GM18519 (cell line): ENCODE measurements around the gene MS4A6A.
"Not testable (repeated sequence)": the region's sequence is repeated elsewhere in the genome, so short reads cannot be mapped to it uniquely, and the experiment has no call there.

ENCODE experiments used
- ATAC-seq: cut with Tn5 transposase; IDR thresholded peaks from one replicate; pipeline ENCODE4 v1.9.1; 2021; ENCODE audit warnings: mild to moderate bottlenecking, moderate library complexity; ENCODE audit not compliant: unreplicated experiment, low FRiP score

Gene MS4A6A, protein sequence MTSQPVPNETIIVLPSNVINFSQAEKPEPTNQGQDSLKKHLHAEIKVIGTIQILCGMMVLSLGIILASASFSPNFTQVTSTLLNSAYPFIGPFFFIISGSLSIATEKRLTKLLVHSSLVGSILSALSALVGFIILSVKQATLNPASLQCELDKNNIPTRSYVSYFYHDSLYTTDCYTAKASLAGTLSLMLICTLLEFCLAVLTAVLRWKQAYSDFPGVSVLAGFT

DNA sequence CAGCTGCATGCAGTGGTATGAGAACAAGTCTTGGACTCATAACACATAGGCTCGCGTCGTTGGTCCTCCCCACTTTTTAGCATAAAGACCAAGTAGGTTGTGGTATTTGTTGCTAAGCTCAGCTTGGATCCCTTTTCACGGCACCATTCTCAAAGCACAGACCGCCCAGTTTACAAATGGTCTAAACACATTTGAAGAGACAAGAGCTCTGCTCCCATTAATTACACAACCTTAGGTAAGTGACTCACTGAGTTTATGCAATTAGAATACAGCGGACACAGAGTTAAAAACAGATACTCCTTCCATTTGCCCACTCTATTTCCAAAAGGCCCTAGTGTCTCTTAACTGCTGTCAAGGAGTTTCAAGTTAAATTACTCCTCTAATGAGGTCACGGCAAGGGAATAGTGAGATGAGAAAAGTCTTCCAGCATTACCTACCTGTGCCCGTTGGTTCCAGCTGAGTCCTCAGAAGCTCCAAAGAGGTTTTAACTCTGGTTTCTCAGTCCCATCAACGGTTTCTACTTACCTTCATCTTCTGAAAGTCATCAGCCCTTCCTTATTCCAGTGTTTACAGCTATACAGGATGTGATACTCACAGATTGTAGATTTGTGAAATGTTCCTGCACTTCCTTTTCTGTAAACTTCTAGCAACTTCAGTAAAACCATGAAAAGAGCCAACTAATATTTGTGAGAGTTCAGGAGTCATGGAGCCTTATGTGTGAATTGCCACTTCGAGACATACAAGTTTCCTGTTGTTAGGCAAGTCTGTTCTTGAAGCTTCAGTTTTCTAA, at the start of gene MS4A6A:
TSS of gene MS4A6A (minus strand) at position 543 of the 790 bp plus-strand sequence. CDS start 1,356 bp downstream, outside the sequence.
- ATAC-seq = no peak

- ATAC-seq = no peak
Measured at GRCh38 chr11:60230681-60231080, 47.8 kb upstream of the MS4A6A start.

DNA sequence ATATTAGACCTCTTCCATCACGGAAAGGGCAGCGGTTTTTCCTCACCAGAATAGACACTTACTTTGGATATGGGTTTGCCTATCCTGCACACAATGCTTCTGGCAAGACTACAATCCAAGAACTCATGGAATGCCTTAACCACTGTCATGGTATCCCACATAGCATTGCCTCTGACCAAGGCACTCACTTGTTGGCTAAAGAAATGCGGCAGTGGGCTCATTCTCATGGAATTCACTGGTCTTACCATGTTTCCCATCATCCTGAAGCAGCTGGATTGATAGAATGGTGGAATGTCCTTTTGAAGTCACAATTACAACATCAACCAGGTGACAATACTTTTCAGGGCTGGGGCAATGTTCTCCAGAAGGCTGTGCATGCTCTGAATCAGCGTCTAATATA, 39.3 kb upstream of the MS4A6A start:
- ATAC-seq = no peak

DNA sequence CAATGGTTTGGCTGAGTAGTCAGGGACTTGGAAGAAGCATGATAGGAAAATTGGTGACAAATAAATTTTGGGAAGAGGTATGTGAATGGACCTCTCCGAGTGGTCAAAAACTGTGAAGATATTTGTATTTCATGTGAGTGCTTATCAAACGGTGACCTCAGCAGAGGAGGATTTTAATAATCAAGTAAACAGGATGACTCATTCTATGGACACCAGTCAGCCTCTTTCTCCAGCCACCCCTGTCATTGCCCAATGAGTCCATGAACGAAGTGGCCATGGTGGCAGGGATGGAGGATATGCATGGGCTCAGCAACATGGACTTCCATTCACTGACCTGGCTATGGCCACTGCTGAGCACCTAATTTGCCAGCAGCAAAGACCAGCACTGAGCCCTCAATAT, 38.8 kb upstream of the MS4A6A start:
- ATAC-seq = no peak

- no peak for ATAC-seq
Measured at GRCh38 chr11:60221181-60221580, 38.3 kb upstream of the MS4A6A start.

DNA sequence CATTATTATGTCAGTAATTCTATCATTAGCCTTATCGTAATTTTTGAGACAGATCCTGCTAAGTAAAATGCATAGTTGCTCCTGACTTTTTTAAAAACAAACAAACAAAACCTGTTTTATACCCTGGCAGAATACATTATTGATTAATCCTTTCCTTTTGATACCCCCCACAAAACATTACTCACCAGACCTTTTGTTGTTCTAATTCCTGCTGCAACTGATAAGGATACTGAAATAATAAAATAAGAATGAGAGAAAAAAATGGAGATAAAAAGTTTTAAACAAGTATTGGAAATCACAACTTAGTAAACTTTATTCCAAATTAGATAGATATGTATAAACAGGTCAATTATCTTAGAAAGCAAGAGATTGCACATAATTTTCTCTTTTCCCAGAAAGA, 31.5 kb upstream of the MS4A6A start:
- ATAC-seq = no peak

- ATAC-seq = no peak
Measured at GRCh38 chr11:60211206-60211605, 28.3 kb upstream of the MS4A6A start.

DNA sequence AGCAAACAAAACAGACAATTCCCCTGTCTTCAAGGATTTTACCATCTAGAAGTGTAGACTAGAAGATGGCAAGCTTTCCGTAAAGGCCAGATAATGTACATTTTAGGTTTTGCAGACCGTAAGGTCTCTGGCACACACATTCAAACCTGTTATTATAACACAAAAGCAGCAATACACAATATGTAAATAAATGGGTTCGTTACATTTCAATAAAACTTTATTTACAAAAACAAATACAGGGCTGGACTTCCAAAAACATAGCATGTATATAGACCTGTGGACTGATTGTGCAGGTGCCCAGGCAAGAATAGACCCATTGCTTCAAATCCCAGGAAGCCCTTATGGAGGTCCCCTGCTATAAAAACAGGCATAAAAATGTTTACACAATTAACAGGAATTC, 27.1 kb upstream of the MS4A6A start:
- ATAC-seq = no peak

- ATAC-seq = no peak
Measured at GRCh38 chr11:60208951-60209350, 26.1 kb upstream of the MS4A6A start.

GRCh38 chr11:60208146-60208895, 25.4 kb upstream of the MS4A6A start:
- ATAC-seq = no peak

GRCh38 chr11:60206616-60207015, 23.7 kb upstream of the MS4A6A start:
- no peak for ATAC-seq

GRCh38 chr11:60204922-60205321, 22.0 kb upstream of the MS4A6A start:
- ATAC-seq = no peak

- ATAC-seq = not testable (repeated sequence)
Measured at GRCh38 chr11:60201334-60201733, 18.5 kb upstream of the MS4A6A start.

GRCh38 chr11:60197442-60197841, 14.6 kb upstream of the MS4A6A start:
- ATAC-seq = no peak

GRCh38 chr11:60195923-60196368, 13.1 kb upstream of the MS4A6A start:
- peak; percentile 53 for ATAC-seq

DNA sequence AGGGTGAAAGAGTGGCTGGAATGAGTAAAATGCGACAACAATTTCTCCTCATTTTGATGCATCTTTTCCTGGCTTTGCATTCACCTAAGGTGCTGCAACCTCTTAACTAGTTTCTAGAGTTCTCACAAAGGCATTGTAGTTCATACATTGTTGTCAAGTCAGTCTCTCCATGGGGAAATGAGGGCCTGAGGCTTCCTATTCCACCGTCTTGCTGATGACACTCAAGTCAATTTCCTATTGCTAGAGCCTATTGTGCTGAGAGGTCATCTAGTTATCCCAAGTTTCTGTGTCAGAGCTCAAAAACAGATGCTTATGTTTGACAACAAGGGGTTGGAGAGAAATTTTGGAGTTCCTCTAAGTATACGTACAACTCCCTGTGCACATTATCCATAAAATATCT, 11.6 kb upstream of the MS4A6A start:
- ATAC-seq = no peak

GRCh38 chr11:60193687-60194433, 11.0 kb upstream of the MS4A6A start:
- peak; percentile 93 for ATAC-seq

GRCh38 chr11:60192564-60192963, 9.7 kb upstream of the MS4A6A start:
- ATAC-seq = not testable (repeated sequence)

GRCh38 chr11:60188481-60188880, 5.6 kb upstream of the MS4A6A start:
- ATAC-seq = not testable (repeated sequence)

GRCh38 chr11:60186128-60186527, 3.2 kb upstream of the MS4A6A start:
- not testable (repeated sequence) for ATAC-seq

DNA sequence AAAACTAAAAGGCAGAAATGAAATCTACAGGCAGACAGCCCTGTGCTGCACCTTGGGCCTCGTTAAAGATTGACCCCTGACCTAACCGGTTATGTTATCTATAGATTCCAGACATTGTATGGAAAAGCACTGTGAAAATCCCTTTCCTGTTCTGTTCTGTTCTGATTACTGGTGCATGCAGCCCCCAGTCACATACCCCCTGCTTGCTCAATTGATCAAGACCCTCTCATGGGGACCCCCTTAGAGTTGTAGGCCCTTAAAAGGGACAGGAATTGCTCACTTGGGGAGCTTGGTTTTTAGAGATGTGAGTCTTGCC, 2.6 kb upstream of the MS4A6A start:
- ATAC-seq = not testable (repeated sequence)
